HG03108 (cell line): ENCODE measurements around the gene DENND1A.

ENCODE experiments used
- ATAC-seq: cut with Tn5 transposase; IDR thresholded peaks from one replicate; pipeline ENCODE4 v1.9.1; 2021; ENCODE audit warnings: moderate library complexity; ENCODE audit not compliant: unreplicated experiment

DENND1A gene

DNA sequence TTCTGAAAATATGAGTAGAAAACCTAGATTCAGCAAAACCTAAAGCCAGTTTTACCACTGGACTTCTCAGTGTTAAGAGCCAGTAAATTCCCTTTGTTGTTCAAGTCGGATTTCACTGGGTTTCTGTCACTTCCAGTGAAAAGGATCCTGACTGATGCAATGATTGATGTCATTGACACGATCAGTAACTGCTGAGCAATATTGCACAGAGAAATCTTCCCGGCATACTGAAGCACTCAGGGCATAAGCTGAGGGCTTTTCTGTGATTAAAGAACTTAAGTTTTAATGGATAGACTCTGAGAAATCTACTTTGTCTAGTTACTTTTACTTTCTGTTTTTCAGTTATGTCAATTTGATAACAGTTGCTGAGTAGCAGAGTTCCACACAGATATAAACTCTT, 61.9 kb downstream of the DENND1A start:
- no peak for ATAC-seq

DNA sequence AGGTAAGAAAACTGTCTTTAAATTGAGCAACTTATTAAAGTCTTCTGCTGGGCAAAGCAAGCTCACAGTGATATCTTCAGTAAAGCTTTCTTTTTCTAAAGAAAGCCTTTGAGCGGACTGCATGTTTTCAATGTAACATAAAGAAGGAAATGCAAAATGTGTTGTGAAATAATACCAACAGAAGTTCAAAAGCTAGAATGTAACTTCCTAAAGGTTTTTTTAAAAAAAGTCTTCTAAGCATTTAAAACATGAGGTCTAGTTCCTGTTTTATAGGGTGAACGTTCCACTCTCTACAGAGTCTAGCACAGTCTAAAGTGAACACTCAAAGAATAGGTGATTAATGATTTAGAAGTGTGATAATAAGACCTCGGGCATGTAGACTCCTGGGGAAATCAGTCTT, 62.9 kb downstream of the DENND1A start:
- no peak for ATAC-seq

DNA sequence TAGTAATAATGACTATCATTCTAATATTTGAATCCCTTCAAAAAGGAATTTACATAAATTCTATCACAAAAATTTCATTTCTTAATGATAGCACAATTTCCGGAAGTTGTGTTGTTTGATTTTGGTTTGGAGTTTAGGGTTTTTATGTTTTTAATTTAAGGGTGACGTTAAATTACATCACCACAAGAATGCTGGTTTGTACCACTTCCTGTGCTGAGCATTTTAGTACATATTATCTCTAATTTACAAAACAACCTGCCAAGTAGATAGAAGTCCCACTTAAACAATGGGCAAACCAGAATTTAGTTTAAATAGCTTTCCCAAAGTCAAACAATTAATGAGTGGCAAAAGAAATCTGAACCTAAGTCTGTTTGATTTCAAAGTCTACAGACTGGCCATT, 63.4 kb downstream of the DENND1A start:
- no peak for ATAC-seq

DNA sequence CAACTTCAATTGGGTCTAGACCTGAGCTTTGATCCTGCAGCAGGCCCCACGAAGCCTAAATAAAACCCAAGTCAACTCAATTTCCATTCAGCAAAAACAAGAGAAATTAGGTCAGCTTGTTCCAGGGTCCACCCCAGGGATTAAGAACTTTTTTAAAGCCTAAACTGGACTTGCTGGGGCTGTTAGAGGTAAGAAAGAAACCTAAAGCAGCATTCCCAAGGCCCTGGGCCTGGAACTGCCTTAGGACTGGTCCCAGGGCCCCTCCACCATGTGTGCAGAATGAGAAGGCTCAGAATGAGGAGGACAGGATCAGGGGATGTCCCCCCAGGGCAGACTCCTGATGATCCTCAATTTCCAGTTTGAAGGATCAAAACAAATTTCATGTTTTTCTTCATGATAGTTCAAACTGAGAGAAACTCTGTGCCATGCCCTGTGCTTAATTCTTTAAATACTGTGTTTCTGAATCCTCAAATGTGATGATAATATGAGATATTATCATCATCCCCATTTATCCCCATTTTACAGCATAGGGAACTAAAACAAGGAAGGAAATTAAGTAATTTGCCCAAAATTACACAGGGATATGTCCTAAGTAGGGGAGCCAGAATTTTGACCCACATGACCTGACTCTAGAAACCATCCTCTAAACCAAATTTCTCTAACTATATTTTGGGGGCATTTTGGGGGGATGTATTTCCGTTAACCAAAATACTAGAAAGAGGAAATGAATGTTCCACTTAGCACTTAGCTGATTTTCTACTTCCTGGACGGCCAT, 64.5 kb downstream of the DENND1A start:
- no peak for ATAC-seq

DNA sequence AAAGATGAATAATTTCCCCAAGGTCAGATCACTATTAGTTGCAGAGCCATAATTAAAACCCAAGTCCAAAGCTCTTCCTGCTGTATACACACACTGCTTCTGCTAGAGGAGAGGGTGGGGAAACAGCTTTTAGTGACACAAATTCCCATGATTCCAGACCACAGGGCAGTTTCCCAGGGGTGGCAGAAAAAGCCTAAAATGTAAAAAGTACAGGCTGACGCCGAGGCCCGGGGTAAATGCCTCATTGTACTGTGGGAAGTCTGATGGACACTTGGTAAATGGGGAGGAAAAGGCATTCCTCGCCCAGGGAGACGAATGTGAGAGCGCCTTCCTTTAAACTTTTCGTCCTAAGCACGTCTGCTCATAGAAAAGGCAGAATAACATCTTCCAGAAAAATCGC, 65.7 kb downstream of the DENND1A start:
- ATAC-seq: no peak

DNA sequence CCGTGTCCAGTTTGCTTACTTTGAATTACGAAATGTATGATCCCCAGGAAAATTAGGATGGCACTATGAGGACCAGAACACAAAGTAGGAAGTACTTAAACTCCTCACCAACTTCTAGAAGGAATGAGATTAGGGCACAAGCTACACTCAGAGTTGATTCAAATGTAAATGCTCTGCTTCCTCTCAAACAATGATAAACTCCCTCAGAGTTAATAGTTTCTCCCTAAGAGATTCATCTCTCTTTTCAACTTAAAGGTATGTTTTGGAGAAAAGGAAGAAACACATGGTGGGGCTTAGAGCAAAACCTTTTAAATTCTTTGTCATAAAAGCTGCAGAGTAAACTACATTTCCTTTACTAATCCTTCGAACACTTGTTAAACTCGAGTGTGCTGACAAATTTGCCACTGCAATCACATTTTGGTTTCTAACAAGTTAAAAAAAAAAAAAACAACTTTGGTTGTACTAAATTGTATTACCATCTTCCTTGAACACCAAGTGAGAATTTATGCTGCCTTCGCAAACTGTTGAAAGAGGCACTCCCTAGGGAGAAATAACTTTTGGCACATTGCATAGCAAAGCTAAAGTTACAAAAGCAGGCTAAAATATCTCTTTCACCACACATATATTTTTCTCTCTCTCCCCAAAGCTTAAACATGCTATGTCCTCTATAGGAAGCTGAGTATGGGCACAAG, 66.6 kb downstream of the DENND1A start:
- ATAC-seq: no peak

DNA sequence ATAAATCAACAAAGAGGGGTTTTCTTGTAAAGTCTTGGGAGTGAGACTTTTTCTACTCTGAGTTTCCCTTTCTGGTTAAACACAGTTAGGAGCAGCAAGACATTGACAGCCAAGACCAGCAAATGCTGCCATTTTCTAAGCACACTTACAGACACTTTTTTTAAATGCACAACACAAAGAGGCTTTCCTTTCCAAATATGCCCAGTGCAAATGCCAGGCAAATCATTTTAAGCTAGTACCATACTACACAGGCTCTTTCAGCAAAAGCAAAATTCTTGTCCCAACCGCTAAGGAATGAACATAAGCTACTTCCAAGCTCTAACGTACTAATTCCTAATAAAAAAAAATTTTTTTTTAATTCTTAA, 68.2 kb downstream of the DENND1A start:
- no peak for ATAC-seq

DNA sequence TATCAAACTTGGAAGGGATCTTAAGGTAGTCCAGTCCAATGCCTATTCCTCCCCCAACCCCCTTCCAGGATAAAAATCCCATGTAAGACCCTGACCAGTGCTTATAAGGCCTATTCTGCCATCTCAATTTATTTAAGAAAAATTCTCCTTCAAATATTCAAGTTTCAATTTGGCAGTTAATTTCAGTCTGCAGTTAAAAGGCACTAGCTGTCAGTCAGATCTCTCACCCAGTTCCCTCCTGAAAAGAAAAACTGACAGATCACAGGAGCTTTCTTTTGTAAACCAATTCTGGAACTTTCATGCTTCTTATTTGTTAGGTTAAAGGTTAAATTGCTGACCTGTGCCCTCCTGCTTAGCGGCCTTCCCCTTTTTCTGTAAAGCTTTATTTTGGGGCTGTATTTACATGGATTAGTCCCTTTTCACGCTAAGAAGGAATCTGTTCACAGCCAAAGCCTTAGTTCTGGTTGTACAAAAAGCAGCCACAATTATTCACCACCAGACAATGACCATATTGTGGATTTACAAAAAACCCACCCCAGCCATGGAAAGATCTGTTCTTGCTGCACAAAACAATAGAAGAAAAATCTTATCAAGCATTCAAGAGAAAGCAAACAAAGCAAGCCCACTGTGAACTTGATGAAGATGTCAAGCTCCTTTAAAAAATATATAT, 68.7 kb downstream of the DENND1A start:
- no peak for ATAC-seq

DNA sequence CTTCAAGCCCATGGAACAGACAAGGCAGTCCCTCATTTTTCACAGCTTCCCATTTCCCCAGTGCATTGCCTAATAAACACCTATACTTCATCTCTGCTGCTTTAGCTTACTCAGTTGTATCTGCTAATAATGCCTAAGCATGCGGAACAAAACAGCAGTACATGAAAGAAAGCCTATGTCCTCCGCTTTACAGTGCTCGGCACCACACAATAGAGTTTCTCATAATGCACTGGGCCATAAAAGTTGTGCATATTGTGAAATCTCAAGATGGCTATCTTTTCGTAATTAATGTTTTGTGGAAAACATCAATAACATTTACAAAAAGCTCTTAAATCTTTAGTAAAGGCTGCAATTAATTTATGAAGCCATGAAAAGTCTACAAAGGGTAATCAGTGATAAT, 69.3 kb downstream of the DENND1A start:
- no peak for ATAC-seq

DNA sequence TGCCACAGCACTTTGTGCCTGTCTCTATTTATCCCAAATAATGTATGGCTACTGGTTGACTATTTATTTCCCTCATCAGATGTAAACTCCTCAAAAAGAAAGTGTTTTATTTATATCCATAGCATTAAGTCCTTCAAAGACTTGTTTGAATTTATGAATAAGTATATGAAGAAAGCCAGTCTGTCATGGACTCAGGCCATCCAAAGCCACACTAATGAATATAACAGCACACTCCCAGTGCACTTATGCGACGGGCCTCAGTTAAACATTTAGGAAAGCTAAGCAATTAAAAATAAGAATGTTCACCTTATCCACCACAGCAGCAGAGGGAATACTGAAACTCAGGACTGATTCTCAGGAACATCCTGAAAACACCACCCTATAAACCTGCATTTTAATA, 77.5 kb downstream of the DENND1A start:
- ATAC-seq: no peak

DNA sequence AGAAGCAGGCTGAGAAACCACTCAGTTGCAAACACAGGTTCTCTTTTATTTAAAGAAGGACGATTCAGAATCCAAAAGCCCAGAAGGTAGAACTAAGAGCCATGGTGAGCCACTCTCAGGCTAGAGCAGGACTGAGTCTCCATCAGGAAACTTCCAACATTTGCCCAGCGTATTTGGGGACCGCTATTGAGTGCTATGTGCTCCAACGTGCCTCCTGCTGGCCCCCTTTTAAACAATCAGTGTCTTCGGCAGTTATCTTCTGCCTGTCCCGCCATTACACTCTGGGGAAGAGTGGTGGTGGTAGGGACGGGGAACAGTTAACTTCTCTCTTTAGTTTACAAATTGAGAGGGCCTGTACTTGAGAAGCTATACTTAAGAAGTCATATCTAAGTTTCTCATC, 78.1 kb downstream of the DENND1A start:
- no peak for ATAC-seq

DNA sequence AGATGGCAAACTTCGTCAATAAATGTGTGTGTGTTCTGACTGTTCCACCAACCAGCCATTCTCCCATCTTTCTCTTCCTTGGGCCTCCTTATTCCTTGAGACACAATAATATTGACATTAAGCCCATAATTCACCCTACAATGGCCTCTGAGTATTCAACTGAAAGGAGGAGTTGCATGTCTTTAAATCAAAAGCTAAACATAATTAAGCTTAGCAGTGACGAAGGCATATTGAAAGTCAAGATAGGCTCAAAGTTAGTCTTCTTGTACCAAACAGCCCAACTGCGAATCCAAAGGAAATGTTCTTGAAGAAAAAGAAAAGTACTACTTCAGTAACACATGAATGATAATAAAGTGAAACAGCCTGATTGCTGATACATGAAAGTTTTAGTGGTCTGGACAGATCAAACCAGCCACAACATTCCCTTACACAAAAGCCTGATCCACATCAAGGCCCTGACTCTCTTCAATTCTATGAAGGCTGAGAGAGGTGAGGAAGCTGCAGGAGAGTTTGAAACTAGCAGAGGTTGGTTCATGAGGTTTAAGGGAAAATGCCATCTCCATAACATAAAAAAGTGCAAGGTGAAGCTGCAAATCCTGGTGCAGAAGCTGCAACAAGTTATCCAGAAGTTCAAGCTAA, 81.4 kb downstream of the DENND1A start:
- ATAC-seq: no peak

DNA sequence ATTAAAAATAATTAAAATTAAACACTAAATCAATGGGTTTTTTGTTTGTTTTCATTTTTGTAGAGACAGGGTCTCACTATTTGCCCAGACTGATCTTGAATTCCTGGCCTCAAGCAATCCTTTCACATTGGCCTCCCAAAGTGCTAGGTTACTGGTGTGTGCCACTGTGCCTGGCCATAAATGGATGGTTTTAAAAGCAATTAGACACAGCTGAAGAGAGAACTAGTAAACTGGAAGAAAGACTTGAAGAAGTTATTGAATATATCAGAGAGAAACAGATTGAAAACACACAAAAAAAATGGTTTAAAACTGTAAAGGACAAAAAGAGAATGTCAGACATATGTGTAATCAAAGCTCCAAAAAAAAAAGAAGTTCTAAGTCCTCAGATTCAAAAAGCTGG, 83.0 kb downstream of the DENND1A start:
- no peak for ATAC-seq

DNA sequence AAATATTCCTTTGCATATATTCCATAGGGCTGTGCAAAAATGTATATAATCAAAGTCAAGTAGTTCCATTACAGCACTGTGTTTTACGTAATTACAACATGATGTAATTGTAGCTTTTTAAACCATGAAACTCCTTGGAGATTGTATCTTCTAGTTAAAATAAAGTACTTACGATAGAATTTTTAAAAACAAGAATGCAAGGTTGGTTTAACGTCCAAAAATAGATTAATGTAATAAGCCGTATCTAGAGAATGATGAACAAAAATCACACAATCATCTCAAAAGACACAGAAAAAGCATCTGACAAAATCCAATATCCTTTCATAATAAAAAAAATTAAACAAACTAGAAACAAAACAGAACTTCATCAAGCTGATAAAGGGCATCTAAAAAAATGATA, 86.2 kb downstream of the DENND1A start:
- ATAC-seq: no peak

DNA sequence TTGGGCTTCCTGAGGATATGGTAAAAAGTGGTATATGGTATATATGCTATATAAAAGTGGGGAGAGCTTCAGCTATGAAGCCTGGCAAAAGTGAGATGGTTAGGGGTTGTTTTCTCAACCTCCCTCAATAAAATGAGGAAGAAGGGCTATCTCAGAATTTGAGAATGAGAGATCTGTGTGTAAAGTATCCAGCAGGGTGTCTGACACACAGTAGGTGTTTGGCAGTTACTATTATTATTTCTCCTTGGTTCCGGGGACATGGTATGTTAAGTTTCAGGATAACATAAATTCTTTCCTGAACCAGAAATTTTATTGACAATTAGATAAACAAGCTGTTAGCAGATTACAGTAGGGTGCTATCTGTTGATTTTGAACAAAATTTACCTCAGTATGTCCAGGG, 94.1 kb downstream of the DENND1A start:
- no peak for ATAC-seq

DNA sequence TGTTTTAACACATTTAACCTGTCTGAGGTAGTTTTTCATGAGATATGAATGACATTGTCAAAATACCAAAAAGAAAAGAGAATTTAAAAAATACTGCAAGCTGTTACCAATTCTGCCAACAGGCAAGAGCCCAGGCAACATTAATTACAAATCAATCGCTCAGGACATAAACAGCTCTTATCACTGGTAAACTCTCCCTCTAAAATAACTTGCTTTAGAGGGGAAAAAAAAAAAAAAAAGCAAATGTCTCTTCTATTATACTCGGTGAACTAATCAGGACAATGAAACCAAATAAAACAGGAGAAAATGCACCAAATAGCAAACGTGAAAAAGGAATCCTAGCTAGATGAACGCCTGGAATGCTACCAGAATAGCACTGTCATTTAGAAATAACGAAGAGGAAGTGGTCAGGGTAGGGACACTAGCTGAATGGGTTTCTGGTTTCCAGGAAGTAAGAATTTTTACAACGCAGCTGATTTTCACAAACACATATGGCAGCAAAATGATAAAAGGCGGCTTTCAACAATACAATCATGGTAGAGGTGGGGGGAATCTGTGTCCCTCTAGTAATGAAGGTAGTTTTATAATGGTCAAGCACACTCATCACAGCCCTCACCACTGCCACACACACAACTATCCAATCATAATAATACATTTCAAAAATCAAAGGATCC, 94.9 kb downstream of the DENND1A start:
- ATAC-seq: no peak

DNA sequence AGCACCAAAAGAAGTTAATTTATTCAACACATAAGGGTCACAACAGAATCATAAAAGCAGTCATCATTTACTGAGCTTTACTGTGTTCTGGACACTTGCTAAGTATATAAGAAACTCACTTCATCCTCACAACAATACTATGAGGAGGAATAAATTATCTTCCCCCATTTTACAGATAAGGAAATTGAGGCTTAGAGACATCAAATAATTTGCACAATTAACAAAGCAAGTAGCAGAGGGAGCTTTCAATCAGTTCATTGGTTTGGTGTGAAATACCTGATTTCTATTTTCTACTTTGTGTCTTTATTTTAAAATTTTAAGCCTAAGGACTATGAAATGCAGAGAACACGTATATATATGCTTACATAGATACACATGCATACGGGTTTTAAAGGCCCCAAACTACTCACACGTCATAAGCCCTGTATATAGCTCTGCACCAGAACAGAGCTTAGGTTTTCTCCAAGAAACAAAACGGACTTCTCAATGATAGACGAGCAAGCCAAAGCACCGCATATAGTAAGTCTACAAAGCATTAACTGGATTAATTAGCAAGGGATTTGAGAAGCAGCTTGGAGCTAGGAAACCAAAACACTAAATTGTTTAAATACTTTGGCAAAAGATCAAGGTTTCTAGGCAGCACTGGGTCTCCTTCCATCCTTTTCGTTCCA, 95.6 kb downstream of the DENND1A start:
- no peak for ATAC-seq

DNA sequence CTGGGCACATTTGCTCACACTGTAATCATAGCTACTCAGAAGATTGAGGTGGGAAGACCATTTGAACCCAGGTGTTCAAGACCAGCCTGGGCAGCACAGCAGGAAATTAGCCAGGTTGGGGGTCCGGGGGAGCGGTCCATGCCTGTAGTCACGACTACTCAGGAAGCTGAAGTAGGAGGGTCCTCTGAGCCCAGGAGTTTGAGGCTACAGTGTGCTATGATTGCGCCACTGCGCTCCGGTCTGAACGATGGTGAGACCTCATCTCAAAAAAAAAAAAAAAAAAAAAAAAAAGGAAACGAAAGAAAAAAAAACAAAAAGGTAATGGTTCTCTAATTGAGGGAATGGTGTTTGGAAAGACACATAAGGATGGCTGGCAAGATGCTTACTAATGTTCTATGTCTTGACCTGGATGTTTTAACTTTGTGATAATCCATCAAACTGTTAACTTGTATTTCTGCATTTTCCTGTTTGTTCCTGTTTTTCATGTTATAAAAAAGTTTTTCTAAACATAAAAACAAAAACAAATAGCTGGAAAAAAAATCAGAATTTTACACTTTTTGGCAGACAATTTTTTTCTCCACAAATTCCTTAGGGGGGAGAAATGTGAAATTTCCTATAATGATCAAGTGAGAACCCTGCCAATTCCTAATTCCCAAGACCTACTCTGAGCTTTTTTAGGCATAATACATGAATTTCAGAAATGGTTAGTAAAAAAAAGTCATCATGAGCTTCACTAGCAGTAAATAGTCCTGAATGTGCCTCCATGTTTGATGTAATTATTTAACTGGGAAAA, 96.9 kb downstream of the DENND1A start:
- ATAC-seq: no peak

DNA sequence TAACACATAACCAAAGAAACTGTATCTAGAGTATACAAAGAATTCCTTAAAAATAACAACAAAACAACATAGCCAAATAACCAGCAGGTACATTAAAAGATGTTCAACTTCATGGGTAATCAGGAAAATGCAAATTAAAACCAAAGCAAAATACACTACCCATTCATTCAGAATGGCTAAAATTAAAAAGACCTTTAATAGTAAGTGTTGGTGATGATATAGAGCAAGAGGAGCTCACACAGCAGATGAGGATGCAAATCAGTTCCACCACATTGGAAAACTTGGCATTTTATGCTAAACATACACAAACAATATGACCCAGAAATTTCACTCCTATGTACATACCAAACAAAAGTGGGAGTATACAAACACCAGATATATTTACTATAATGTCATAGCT, 97.8 kb downstream of the DENND1A start:
- no peak for ATAC-seq

DNA sequence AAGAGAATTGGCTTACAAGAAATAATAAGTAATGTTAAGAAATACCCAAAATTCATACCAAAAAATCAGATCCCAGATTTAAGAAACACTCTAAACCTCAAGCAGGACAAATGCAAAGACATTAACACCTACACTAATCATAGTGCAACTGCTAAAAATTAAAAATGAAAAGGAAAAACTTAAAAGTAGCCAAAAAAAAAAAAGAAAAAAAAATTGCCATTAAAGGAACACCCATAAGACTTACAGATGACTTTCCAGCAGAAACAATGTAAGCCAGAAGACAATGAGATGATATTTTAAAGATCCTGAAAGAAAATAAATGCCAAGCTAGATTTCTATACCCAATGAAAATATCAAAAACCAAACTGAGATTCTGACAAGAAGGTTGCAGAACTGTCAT, 101.5 kb downstream of the DENND1A start:
- no peak for ATAC-seq
